ENCODE measurements around the gene LENG8. TPM values are rescaled to one million over a fixed set of nuclear protein-coding genes. Genes with fewer than 3 reads are reported as not detected.
"Not testable (repeated sequence)": the region's sequence is repeated elsewhere in the genome, so short reads cannot be mapped to it uniquely, and the experiment has no call there.

Gene LENG8
- total RNA-seq, 1 experiment from 2014 or later: 238 TPM

DNA sequence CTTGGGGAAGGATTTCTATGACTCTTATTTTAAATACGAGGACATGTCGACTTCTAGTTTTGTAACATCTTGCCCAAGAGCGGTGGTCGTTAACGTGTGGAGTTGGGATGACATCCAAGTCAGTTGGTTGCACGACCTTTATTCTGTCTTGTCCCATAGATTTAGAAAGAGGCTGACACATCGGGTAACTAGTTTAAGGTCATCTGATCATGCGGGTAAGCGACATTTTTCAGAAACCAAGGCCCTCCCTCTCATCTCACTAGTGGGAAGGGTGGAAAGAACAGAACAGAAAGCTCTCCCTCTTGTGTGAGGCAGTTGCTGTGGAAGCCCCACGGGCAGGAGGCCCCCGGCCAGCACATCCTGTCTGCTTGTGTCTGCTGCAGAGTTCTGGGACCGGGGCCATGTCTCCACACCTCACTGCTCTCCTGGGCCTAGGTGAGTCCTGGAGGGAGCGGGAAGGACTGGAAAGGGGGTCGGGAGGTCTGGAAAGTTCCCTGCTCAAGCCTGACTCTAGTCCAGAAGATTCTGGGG, 53.6 kb downstream of the LENG8 start, which contains the start of gene LAIR2:
LAIR2 (plus strand) TSS at position 314 of the 531 bp plus-strand sequence; CDS start at position 402, 88 bp downstream.
- no TSS peak for BruUV-seq (replicated peaks)
- Mint-ChIP-seq H3K4me3 (ENCODE audit: unreplicated experiment) (no peak within 1 kb of the TSS), H3K9me3 (ENCODE audit: unreplicated experiment) (peaks cover 13% of the 10 kb centered on the region), H3K27ac (ENCODE audit: low read depth, unreplicated experiment) (no peak within 1 kb of the TSS), H3K36me3 (ENCODE audit: insufficient read depth, unreplicated experiment) (no peaks in the 10 kb centered on the region), H3K4me1 (ENCODE audit: insufficient read depth, unreplicated experiment) (no peaks in the 10 kb centered on the region), H3K27me3 (ENCODE audit: insufficient read depth, unreplicated experiment) (no peaks in the 10 kb centered on the region)
- TF ChIP-seq, protein P1, sequence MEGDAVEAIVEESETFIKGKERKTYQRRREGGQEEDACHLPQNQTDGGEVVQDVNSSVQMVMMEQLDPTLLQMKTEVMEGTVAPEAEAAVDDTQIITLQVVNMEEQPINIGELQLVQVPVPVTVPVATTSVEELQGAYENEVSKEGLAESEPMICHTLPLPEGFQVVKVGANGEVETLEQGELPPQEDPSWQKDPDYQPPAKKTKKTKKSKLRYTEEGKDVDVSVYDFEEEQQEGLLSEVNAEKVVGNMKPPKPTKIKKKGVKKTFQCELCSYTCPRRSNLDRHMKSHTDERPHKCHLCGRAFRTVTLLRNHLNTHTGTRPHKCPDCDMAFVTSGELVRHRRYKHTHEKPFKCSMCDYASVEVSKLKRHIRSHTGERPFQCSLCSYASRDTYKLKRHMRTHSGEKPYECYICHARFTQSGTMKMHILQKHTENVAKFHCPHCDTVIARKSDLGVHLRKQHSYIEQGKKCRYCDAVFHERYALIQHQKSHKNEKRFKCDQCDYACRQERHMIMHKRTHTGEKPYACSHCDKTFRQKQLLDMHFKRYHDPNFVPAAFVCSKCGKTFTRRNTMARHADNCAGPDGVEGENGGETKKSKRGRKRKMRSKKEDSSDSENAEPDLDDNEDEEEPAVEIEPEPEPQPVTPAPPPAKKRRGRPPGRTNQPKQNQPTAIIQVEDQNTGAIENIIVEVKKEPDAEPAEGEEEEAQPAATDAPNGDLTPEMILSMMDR (IDR thresholded peaks at IDR 0.05; ENCODE audit: unreplicated experiment): no peak
- DNase-seq (ENCODE audit: unreplicated experiment): no peak
- ChIA-PET POLR2A (no interaction called here), CTCF (interaction anchor here (1.0 kb wide), 1 partner anchor 24 kb away, joined by 5 read pairs; no protein-coding TSS in a partner anchor)
- intact Hi-C loops (cut with micrococcal nuclease): no loop called here

DNA sequence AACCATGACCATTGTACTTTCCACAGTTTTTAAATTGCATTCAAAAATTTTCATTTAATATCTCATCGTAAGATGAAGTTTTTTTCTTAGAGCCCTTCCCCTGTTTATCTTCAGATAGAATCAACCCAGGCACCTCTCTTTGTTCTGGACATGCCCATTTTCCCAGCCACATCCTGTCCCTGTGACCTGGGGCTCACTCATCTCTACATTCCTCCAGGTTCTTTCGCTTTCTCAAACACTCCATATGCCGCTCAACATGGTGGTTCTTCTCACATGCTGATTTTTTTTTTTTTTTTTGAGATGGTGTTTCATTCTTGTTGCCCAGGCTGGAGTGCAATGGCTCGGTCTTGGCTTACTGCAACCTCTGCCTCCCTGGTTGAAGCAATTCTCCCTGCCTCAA, 56.5 kb downstream of the LENG8 start:
- DNase-seq (ENCODE audit: unreplicated experiment); intact Hi-C loops (cut with micrococcal nuclease); H3K27ac Mint-ChIP-seq (ENCODE audit: low read depth, unreplicated experiment); H3K27me3 Mint-ChIP-seq (ENCODE audit: insufficient read depth, unreplicated experiment); H3K36me3 Mint-ChIP-seq (ENCODE audit: insufficient read depth, unreplicated experiment); H3K4me1 Mint-ChIP-seq (ENCODE audit: insufficient read depth, unreplicated experiment); H3K4me3 Mint-ChIP-seq (ENCODE audit: unreplicated experiment); BruUV-seq (replicated peaks); POLR2A ChIA-PET: not testable (repeated sequence)
- H3K9me3 Mint-ChIP-seq (ENCODE audit: unreplicated experiment): peaks cover 20% of the 10 kb centered on the region
- CTCF ChIA-PET: interaction anchor here (0.6 to 0.7 kb wide), 2 partner anchors 24 to 86 kb away, joined by 3 read pairs; no protein-coding TSS in a partner anchor

DNA sequence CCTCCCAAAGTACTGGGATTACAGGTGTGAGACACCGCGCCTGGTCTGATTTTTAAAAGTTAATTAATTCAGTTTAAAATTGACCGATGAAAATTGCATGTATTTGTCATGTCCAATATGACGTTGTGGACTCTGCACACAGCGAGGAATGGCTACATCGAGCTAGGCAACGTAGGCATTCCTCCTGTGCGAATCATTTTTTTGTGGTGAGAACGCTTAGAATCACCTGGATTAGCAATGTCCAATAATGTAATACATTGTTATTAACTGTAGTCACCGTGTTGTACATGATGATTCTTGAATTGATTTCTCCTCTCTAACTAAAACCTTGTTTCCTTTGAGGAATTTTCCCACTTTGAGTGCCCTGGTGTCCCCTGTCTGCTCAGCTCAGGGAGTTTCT, 57.1 kb downstream of the LENG8 start:
- peaks cover 20% of the 10 kb centered on the region for H3K9me3 Mint-ChIP-seq (ENCODE audit: unreplicated experiment)
- intact Hi-C loops (cut with micrococcal nuclease): no loop called here
- POLR2A ChIA-PET: no interaction called here
- H3K36me3 Mint-ChIP-seq (ENCODE audit: insufficient read depth, unreplicated experiment): no peaks in the 10 kb centered on the region
- no TSS peak for BruUV-seq (replicated peaks)
- DNase-seq (ENCODE audit: unreplicated experiment): no peak
- CTCF ChIA-PET: interaction anchor here (0.5 to 0.7 kb wide), 3 partner anchors 11 to 1599 kb away, joined by 3 read pairs; no protein-coding TSS in a partner anchor
- H3K4me3 Mint-ChIP-seq (ENCODE audit: unreplicated experiment): no peak overlapping the region
- no peaks in the 10 kb centered on the region for H3K4me1 Mint-ChIP-seq (ENCODE audit: insufficient read depth, unreplicated experiment)
- no peaks in the 10 kb centered on the region for H3K27me3 Mint-ChIP-seq (ENCODE audit: insufficient read depth, unreplicated experiment)
- TF ChIP-seq, protein P1 (IDR thresholded peaks at IDR 0.05; ENCODE audit: unreplicated experiment): no peak
- H3K27ac Mint-ChIP-seq (ENCODE audit: low read depth, unreplicated experiment): no peak overlapping the region

GRCh38 chr19:54507038-54507717, 58.2 kb downstream of the LENG8 start:
- CTCF ChIA-PET; H3K4me3 Mint-ChIP-seq (ENCODE audit: unreplicated experiment); H3K27me3 Mint-ChIP-seq (ENCODE audit: insufficient read depth, unreplicated experiment); H3K27ac Mint-ChIP-seq (ENCODE audit: low read depth, unreplicated experiment); POLR2A ChIA-PET; DNase-seq (ENCODE audit: unreplicated experiment); intact Hi-C loops (cut with micrococcal nuclease); BruUV-seq (replicated peaks); H3K36me3 Mint-ChIP-seq (ENCODE audit: insufficient read depth, unreplicated experiment); H3K4me1 Mint-ChIP-seq (ENCODE audit: insufficient read depth, unreplicated experiment): not testable (repeated sequence)
- H3K9me3 Mint-ChIP-seq (ENCODE audit: unreplicated experiment): peaks cover 22% of the 10 kb centered on the region

GRCh38 chr19:54507824-54508223, 58.8 kb downstream of the LENG8 start:
- Mint-ChIP-seq H3K9me3 (ENCODE audit: unreplicated experiment) (peaks cover 28% of the 10 kb centered on the region), H3K4me3 (ENCODE audit: unreplicated experiment) (no peak overlapping the region), H3K27me3 (ENCODE audit: insufficient read depth, unreplicated experiment) (no peaks in the 10 kb centered on the region), H3K27ac (ENCODE audit: low read depth, unreplicated experiment) (no peak overlapping the region), H3K4me1 (ENCODE audit: insufficient read depth, unreplicated experiment) (no peaks in the 10 kb centered on the region), H3K36me3 (ENCODE audit: insufficient read depth, unreplicated experiment) (no peaks in the 10 kb centered on the region)
- ChIA-PET POLR2A (no interaction called here), CTCF (interaction anchor here (0.6 kb wide), 1 partner anchor 1280 kb away, joined by 3 read pairs; no protein-coding TSS in a partner anchor)
- no peak for DNase-seq (ENCODE audit: unreplicated experiment)
- no TSS peak for BruUV-seq (replicated peaks)
- TF ChIP-seq, protein P1 (IDR thresholded peaks at IDR 0.05; ENCODE audit: unreplicated experiment): no peak
- intact Hi-C loops (cut with micrococcal nuclease): no loop called here

- H3K4me1 Mint-ChIP-seq (ENCODE audit: insufficient read depth, unreplicated experiment): not testable (repeated sequence)
Observed at GRCh38 chr19:54508487-54508886, 59.5 kb downstream of the LENG8 start.

More at GRCh38 chr19:54508487-54508886, 59.5 kb downstream of the LENG8 start:
- H3K27ac Mint-ChIP-seq (ENCODE audit: low read depth, unreplicated experiment); H3K36me3 Mint-ChIP-seq (ENCODE audit: insufficient read depth, unreplicated experiment); CTCF ChIA-PET; BruUV-seq (replicated peaks); POLR2A ChIA-PET; intact Hi-C loops (cut with micrococcal nuclease); H3K4me3 Mint-ChIP-seq (ENCODE audit: unreplicated experiment); DNase-seq (ENCODE audit: unreplicated experiment); H3K27me3 Mint-ChIP-seq (ENCODE audit: insufficient read depth, unreplicated experiment): not testable (repeated sequence)
- H3K9me3 Mint-ChIP-seq (ENCODE audit: unreplicated experiment): peaks cover 28% of the 10 kb centered on the region

Data from MCF 10A (cell line).